Calu3 (cell line): ENCODE data around the gene WDSUB1. TPM values are rescaled to one million over a fixed set of nuclear protein-coding genes. Genes with fewer than 3 reads are reported as not detected.

ENCODE experiments used
- BruUV-seq: library from RNA; stranded (reverse); fragments of 400-500 nt; replicated peaks from 2 replicates; lab custom pipeline; 2021; lab: Mats Ljungman, UMichigan
- CTCF ChIA-PET: fragments of 300-600 bp; sonication (Branson Sonifier 250); formaldehyde crosslinking; loops from one replicate; lab custom pipeline; 2022; ENCODE audit warnings: antibody characterized with exemption; lab: Charles Lee
- DNase-seq: peaks from one replicate; pipeline ENCODE4 v3.0.0; 2022
- H3K27ac Mint-ChIP-seq: one replicate; pipeline ENCODE4 v1.8.0; 2022; ENCODE audit warnings: mixed read lengths; ENCODE audit not compliant: unreplicated experiment
- H3K27me3 Mint-ChIP-seq: one replicate; pipeline ENCODE4 v1.8.0; 2022; ENCODE audit warnings: mixed read lengths; ENCODE audit not compliant: unreplicated experiment
- H3K36me3 Mint-ChIP-seq: one replicate; pipeline ENCODE4 v1.8.0; 2022; ENCODE audit warnings: mild to moderate bottlenecking, moderate library complexity, mixed read lengths; ENCODE audit not compliant: insufficient read depth, unreplicated experiment
- H3K4me1 Mint-ChIP-seq: one replicate; pipeline ENCODE4 v1.8.0; 2022; ENCODE audit warnings: mild to moderate bottlenecking, low read depth, mixed read lengths; ENCODE audit not compliant: unreplicated experiment
- H3K4me3 Mint-ChIP-seq: one replicate; pipeline ENCODE4 v1.8.0; 2022; ENCODE audit warnings: mild to moderate bottlenecking, low read depth, moderate library complexity, mixed read lengths; ENCODE audit not compliant: unreplicated experiment
- H3K9me3 Mint-ChIP-seq: one replicate; pipeline ENCODE4 v1.8.0; 2022; ENCODE audit warnings: low read depth, mixed read lengths; ENCODE audit not compliant: unreplicated experiment
- intact Hi-C: fragments of 100-400 bp; cut with micrococcal nuclease; formaldehyde crosslinking; loops from one replicate; pipeline ENCODE4 v1.10.0; 2022; ENCODE audit not compliant: unreplicated experiment
- total RNA-seq: library from RNA; stranded (reverse); gene quantifications from 2 replicates; pipeline ENCODE4 v1.2.3, GENCODE V29; 2022
- TF ChIP-seq, protein P1 (sequence below): fragments of 200-600 bp; IDR thresholded peaks from one replicate; pipeline ENCODE4 v1.8.0; 2022; ENCODE audit warnings: antibody characterized with exemption; ENCODE audit not compliant: unreplicated experiment

Gene WDSUB1
- total RNA-seq, 1 experiment from 2014 or later: 6.7 TPM

DNA sequence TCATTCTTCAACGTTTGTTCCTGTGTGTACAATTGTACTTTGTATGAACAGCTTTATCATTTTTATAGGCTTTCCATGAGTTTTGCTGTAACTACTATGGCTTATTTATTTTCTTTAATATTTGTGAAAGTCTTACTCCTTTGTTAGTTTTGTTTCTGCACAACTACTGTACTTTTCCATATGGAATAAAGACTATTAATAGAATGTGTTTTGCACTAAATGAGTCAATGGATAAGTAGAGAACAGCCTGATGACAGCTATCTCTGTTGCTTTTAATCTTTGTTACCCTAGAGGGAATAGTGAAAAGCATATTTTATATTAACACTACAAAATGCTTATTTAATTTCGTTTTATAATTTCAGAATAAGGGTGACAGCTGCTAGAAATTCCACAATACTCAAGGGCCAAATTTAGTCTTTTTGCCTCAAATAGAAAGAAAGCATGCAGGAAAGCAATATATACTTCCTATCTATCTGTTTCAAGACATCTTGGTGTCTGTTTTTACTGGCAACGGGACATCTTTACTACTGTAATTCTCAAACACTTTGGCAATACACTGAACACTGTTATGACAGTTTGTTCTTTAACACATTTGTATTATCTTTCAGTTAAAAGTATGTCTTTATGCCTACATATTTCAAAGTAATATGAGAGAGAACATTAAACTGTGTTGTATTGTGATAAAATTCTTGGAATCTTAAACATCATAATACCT, 53.9 kb downstream of the WDSUB1 start:
- DNase-seq: no peak
- Mint-ChIP-seq H3K27ac (no peak overlapping the region), H3K4me1 (no peaks in the 10 kb centered on the region), H3K9me3 (no peaks in the 10 kb centered on the region), H3K36me3 (peaks cover 27% of the 10 kb centered on the region), H3K27me3 (no peaks in the 10 kb centered on the region), H3K4me3 (no peak overlapping the region)
- no TSS peak for BruUV-seq
- intact Hi-C loops: no loop called here
- TF ChIP-seq, protein P1, sequence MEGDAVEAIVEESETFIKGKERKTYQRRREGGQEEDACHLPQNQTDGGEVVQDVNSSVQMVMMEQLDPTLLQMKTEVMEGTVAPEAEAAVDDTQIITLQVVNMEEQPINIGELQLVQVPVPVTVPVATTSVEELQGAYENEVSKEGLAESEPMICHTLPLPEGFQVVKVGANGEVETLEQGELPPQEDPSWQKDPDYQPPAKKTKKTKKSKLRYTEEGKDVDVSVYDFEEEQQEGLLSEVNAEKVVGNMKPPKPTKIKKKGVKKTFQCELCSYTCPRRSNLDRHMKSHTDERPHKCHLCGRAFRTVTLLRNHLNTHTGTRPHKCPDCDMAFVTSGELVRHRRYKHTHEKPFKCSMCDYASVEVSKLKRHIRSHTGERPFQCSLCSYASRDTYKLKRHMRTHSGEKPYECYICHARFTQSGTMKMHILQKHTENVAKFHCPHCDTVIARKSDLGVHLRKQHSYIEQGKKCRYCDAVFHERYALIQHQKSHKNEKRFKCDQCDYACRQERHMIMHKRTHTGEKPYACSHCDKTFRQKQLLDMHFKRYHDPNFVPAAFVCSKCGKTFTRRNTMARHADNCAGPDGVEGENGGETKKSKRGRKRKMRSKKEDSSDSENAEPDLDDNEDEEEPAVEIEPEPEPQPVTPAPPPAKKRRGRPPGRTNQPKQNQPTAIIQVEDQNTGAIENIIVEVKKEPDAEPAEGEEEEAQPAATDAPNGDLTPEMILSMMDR: no peak
- CTCF ChIA-PET: no interaction called here

DNA sequence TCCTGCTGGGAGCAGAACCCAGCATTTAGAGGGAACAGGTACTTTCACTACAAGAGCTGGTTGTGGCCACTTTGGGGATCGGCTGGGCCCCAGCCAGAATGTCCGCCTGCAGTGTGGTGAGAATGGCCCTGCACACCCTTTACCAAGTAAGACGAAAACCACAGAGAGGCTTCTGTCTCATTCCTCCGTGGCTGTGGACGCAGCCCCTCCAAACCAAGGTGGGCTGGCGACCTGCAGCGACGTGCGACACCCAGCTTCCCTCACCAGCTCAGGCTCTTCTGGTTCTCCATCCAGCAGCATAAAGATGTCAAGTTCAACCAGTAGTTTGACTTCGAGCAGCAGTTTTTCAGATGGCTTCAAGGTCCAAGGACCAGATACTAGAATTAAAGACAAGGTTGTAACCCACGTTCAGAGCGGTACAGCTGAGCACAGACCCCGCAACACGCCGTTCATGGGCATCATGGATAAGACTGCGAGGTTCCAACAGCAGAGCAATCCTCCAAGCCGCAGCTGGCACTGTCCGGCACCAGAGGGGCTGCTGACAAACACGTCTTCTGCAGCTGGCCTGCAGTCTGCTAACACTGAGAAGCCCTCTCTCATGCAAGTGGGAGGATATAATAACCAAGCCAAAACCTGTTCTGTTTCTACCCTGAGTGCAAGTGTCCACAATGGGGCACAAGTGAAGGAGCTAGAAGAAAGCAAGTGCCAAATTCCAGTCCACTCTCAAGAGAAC, 56.2 kb downstream of the WDSUB1 start:
- Mint-ChIP-seq H3K27me3 (no peaks in the 10 kb centered on the region), H3K4me1 (no peaks in the 10 kb centered on the region)

DNA sequence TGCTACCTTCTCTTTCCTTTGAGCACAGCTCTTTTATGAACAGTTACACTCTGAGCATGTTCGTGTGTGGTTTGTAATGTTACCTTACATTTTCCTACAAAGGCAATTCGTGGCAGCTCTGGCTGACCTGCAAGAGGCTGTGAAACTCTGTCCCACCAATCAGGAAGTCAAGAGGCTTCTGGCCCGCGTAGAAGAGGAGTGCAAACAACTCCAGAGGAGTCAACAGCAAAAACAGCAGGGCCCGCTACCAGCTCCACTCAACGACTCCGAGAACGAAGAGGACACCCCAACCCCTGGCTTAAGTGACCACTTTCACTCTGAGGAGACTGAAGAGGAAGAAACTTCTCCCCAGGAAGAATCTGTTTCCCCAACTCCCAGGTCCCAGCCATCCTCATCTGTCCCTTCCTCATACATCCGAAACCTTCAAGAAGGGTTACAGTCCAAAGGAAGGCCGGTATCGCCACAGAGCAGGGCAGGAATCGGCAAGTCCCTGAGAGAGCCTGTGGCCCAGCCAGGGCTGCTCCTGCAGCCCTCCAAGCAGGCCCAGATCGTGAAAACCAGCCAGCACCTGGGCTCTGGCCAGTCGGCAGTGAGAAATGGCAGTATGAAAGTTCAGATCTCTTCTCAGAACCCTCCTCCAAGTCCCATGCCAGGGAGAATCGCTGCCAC, 56.9 kb downstream of the WDSUB1 start:
- Mint-ChIP-seq H3K4me3 (no peak overlapping the region), H3K9me3 (no peaks in the 10 kb centered on the region), H3K27ac (no peak overlapping the region), H3K36me3 (peaks cover 28% of the 10 kb centered on the region), H3K27me3 (no peaks in the 10 kb centered on the region), H3K4me1 (no peaks in the 10 kb centered on the region)
- TF ChIP-seq, protein P1: no peak
- no peak for DNase-seq
- BruUV-seq: no TSS peak
- intact Hi-C loops: no loop called here
- CTCF ChIA-PET: no interaction called here

More for the DNA sequence above, 56.2 kb downstream of the WDSUB1 start:
- intact Hi-C loops: no loop called here
- no peak for DNase-seq
- no peak overlapping the region for H3K27ac Mint-ChIP-seq
- peaks cover 29% of the 10 kb centered on the region for H3K36me3 Mint-ChIP-seq
- CTCF ChIA-PET: no interaction called here
- no TSS peak for BruUV-seq
- no peak overlapping the region for H3K4me3 Mint-ChIP-seq
- H3K9me3 Mint-ChIP-seq: no peaks in the 10 kb centered on the region
- TF ChIP-seq, protein P1: no peak

DNA sequence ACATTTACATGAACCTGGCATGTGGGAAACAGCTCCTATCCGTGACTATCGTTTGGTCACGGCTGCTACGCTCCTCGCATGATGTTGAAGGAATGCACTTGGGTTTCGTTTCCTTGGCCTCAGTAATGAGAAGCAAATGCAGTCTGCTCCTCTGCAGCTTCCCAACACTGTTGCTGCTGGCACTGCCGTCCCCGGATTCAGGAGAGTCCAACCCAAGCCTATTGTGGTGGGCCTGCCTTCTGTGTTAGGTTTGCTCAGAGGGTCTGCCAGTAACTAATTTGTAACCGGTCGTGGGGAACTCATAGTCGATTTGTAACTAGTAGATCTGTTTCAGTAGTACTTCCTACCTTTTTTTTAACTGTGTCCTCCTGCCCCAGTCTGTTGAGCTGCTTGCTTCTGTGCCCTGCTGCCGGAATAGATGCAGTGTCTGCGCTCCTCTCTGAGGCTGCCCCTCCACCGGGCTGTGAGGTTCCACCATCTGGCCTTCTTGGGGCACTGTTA, 58.4 kb downstream of the WDSUB1 start:
- Mint-ChIP-seq H3K27ac (no peak overlapping the region), H3K4me3 (no peak overlapping the region), H3K4me1 (no peaks in the 10 kb centered on the region), H3K36me3 (peaks cover 31% of the 10 kb centered on the region), H3K27me3 (no peaks in the 10 kb centered on the region), H3K9me3 (no peaks in the 10 kb centered on the region)
- DNase-seq: no peak
- CTCF ChIA-PET: no interaction called here
- TF ChIP-seq, protein P1: no peak
- intact Hi-C loops: no loop called here
- BruUV-seq: no TSS peak
